ENCODE data around the gene FCGR3A. TPM values are rescaled to one million over a fixed set of nuclear protein-coding genes. Genes with fewer than 3 reads are reported as not detected.

The FCGR3A gene
- total and polyA plus RNA-seq, 7 donors, result 1.8 to 11.4 (median 4.7) TPM

Other genes starting within 250 kb of the FCGR3A start
- gene MPZ, start 239.8 kb downstream of the FCGR3A start, total RNA-seq, result 1 to 10 TPM in 2 of 4 donors, under 1 TPM in 2; 0.30 to 2.6 (median 1.2) TPM
- 1 to 10 TPM; 1.0 to 2.4 (median 1.9) TPM for gene MPZ, start 239.8 kb downstream of the FCGR3A start, polyA plus RNA-seq
- 100 to 1,000 TPM; 230 to 354 (median 261) TPM for gene SDHC, start 235.4 kb downstream of the FCGR3A start, total RNA-seq
- gene SDHC, start 235.4 kb downstream of the FCGR3A start, polyA plus RNA-seq, result 100 to 1,000 TPM; 183 to 362 (median 220) TPM
- not detected for gene CFAP126, start 181.9 kb downstream of the FCGR3A start, total RNA-seq
- gene CFAP126, start 181.9 kb downstream of the FCGR3A start, polyA plus RNA-seq, result under 1 TPM in 1 of 3 donors, not detected in 2; 0.16 TPM
- gene FCGR2A, start 44.4 kb downstream of the FCGR3A start, total RNA-seq, result 10 to 100 TPM in 1 of 4 donors, 1 to 10 TPM in 3; 6.6 to 11.6 (median 7.3) TPM
- gene FCGR2A, start 44.4 kb downstream of the FCGR3A start, polyA plus RNA-seq, result 1 to 10 TPM; 1.1 to 2.5 (median 1.2) TPM
- gene HSPA6, start 25.3 kb downstream of the FCGR3A start, total RNA-seq, result 10 to 100 TPM in 1 of 4 donors, 1 to 10 TPM in 2, under 1 TPM in 1; 0.49 to 37.7 (median 5.7) TPM
- under 1 TPM; 0.32 to 0.98 (median 0.85) TPM for gene HSPA6, start 25.3 kb downstream of the FCGR3A start, polyA plus RNA-seq
- gene FCGR3B, start 81.4 kb upstream of the FCGR3A start, total RNA-seq, result 1 to 10 TPM in 3 of 4 donors, under 1 TPM in 1; 0.83 to 3.9 (median 2.5) TPM
- under 1 TPM; 0.08 to 0.32 (median 0.11) TPM for gene FCGR3B, start 81.4 kb upstream of the FCGR3A start, polyA plus RNA-seq
- gene FCGR2B, start 113.3 kb upstream of the FCGR3A start, total RNA-seq, result 10 to 100 TPM in 1 of 4 donors, 1 to 10 TPM in 3; 3.0 to 11.3 (median 7.2) TPM
- gene FCGR2B, start 113.3 kb upstream of the FCGR3A start, polyA plus RNA-seq, result 1 to 10 TPM; 1.2 to 2.6 (median 2.0) TPM
- under 1 TPM in 3 of 4 donors, not detected in 1; 0.36 to 0.90 (median 0.49) TPM for gene FCRLA, start 157.4 kb upstream of the FCGR3A start, total RNA-seq
- gene FCRLA, start 157.4 kb upstream of the FCGR3A start, polyA plus RNA-seq, result under 1 TPM in 2 of 3 donors, not detected in 1; 0.10 to 0.17 TPM
- under 1 TPM; 0.13 to 0.58 (median 0.29) TPM for gene FCRLB, start 171.7 kb upstream of the FCGR3A start, total RNA-seq
- under 1 TPM in 2 of 3 donors, not detected in 1; 0.06 to 0.25 TPM for gene FCRLB, start 171.7 kb upstream of the FCGR3A start, polyA plus RNA-seq
- 10 to 100 TPM in 1 of 4 donors, 1 to 10 TPM in 3; 4.4 to 10.9 (median 5.6) TPM for gene DUSP12, start 200.0 kb upstream of the FCGR3A start, total RNA-seq
- gene DUSP12, start 200.0 kb upstream of the FCGR3A start, polyA plus RNA-seq, result 10 to 100 TPM in 2 of 3 donors, 1 to 10 TPM in 1; 9.9 to 15.3 (median 10.6) TPM
- gene ATF6, start 216.5 kb upstream of the FCGR3A start, total RNA-seq, result 10 to 100 TPM; 11.0 to 17.1 (median 13.8) TPM
- 10 to 100 TPM in 1 of 3 donors, 1 to 10 TPM in 2; 6.4 to 10.6 (median 8.6) TPM for gene ATF6, start 216.5 kb upstream of the FCGR3A start, polyA plus RNA-seq